Islet precursor cell (in vitro differentiated cells): Measurements from ENCODE around the gene ODC1.

Experiments
- DNase-seq: peaks from one replicate; pipeline ENCODE4 v3.0.0-alpha.2; 2018

ODC1 gene

GRCh38 chr2:10414591-10414990 lies 33.5 kb downstream of the ODC1 start:
- no peak for DNase-seq

GRCh38 chr2:10413991-10414451 lies 34.1 kb downstream of the ODC1 start:
- no peak for DNase-seq

GRCh38 chr2:10413503-10413902 lies 34.6 kb downstream of the ODC1 start:
- no peak for DNase-seq

- no peak for DNase-seq
Measured at GRCh38 chr2:10412380-10412779, 35.7 kb downstream of the ODC1 start.

GRCh38 chr2:10411557-10411956 lies 36.6 kb downstream of the ODC1 start:
- no peak for DNase-seq

GRCh38 chr2:10410823-10411437 lies 37.2 kb downstream of the ODC1 start:
- DNase-seq: no peak

- DNase-seq: no peak
Measured at GRCh38 chr2:10410001-10410822, 37.9 kb downstream of the ODC1 start.

- peak; percentile 93 for DNase-seq
Measured at GRCh38 chr2:10408649-10409579, 39.2 kb downstream of the ODC1 start.

GRCh38 chr2:10407841-10408648 lies 40.1 kb downstream of the ODC1 start:
- DNase-seq: peak; percentile 86

GRCh38 chr2:10407432-10407831 lies 40.7 kb downstream of the ODC1 start:
- DNase-seq: no peak

GRCh38 chr2:10406491-10407188 lies 41.5 kb downstream of the ODC1 start:
- DNase-seq: no peak

- no peak for DNase-seq
Measured at GRCh38 chr2:10406016-10406415, 42.1 kb downstream of the ODC1 start.

GRCh38 chr2:10405448-10405847 lies 42.7 kb downstream of the ODC1 start:
- DNase-seq: no peak

- no peak for DNase-seq
Measured at GRCh38 chr2:10404324-10405143, 43.6 kb downstream of the ODC1 start.

- no peak for DNase-seq
Measured at GRCh38 chr2:10402653-10403215, 45.4 kb downstream of the ODC1 start.

GRCh38 chr2:10402062-10402585 lies 46.0 kb downstream of the ODC1 start:
- no peak for DNase-seq

- no peak for DNase-seq
Measured at GRCh38 chr2:10400978-10401951, 46.9 kb downstream of the ODC1 start.

- DNase-seq: no peak
Measured at GRCh38 chr2:10400568-10400977, 47.6 kb downstream of the ODC1 start.

GRCh38 chr2:10400002-10400401 lies 48.1 kb downstream of the ODC1 start:
- DNase-seq: no peak
